T follicular helper cell (primary cell): ENCODE results near the gene CPT1C.

Experiments used
- DNase-seq: peaks from one replicate; pipeline ENCODE4 v3.0.0-alpha.2; 2020; ENCODE audit warnings: low read depth

CPT1C gene

DNA sequence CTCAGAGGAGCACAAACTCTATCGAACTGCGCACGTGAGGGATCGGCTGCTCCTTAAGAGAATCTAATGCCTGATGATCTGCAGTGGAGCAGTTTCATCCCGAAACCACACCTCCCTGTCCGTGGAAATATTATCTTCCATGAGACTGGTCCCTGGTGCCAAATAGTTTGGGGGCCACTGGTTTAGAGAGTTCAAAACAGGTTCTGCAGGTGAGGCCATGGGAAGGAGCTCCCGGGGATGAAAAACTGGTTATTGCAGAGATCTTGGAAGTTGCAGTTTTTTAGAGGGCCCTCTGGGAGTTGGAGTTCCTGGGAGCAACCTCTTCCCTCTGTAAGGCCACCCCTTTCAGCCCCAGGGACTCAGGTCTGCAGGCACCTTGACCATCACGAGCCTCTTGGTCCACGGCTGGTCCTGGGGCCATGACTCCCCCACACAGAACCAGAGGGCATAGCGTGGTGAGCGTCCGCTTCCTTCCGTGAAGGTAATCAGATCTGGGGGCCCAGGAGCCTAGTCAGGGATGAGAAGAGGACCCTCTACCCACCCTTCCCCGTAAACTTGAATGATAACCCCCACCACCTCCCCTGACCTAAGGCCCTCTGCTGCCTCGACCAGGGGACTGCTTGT is 30.5 kb upstream of the CPT1C start:
- DNase-seq: no peak

DNA sequence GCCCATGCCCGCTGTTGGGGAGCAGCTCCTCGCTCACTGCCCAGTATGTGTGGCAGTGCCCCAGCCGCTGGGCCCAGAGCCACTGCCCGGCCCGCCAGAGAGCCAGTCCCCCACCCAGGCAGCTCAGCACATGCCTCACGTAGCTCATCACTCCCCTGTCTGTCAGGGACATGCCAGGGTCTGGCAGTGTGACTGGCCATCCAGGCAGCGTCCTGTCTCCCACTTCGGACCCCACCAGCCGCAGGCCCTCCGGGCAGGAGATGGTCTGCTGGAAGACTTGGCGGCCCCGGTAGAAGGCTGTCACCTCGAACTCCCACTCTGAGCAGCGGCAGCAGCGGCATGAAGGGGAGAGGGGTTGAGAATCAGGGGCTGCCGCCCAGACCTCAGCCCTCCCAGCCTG is 28.9 kb upstream of the CPT1C start:
- DNase-seq: no peak

DNA sequence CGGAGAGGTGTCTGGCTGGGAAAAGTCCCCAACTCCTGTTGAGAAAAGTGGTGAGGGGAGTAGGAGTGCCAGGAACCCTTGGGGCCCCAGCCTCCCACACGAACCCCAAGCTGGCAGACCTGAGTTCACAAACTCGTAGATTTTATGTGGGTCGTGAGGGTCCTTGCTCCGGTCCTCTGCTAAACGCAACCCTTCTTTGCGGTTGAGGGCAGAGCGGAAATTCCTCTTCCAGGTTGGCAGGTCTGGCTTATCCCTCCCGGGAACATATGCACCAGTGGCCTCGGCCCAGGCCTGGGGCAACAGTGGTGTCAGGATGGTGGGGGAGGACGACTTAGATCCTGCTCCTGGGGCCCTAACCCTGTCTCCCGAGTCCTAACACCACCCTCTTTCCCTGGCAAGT is 27.7 kb upstream of the CPT1C start:
- DNase-seq: no peak

DNA sequence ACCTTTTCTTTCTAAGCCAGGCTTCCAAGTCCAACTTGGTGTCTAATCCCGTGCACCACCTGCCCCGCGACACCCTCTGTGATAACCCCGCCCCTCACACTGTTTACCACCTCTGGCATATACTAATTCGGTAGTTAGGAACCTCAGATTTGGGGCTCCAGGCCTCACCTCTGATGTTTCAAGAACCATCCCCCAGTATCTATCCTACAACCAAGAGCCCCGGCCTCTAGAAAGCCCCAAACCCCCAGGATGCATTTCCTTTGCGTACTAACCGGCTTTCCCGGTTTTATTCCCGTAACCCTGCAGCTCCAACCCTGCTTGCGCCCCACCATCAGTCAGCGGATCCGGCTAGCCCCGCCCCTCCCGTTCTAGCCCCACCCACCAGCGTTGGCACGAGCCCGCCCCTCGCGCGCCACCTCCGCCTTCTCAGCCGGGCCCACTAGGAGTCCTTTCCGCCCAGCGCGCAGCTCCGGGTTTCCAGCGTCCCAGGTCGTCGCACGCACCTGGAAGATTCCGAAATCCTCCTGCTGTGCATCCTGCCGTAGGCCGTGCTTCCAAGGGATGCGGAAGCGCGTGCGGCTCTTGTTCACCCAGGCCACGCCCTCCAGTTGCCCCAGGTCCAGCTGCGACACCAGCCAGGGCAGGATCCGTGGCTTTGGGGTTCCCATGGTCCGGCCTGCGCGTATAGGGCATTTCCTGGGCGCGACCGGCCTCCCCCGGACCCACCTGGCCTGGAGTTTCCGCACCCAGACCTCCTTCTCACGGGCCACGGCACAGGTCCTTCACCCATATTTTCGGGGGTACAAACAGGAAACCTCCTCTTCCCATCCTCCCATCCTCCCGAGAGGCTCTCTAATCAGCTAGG is 26.5 kb upstream of the CPT1C start:
- peak; percentile 90 for DNase-seq

DNA sequence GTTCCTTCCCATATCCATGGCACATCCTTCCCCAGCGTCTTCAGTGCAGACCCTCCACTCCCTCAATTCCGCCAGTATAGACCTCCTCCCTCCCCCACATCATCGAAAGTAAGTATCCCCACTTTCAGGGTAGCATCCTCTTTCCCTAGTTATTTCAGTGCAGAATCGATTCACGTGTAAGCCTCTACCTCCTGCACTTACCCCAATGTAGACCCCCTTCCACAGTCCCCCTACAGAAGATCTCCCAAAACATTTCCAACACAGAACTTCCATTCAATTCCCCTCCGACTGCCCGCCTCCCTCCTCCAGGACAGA is 25.9 kb upstream of the CPT1C start:
- DNase-seq: no peak

DNA sequence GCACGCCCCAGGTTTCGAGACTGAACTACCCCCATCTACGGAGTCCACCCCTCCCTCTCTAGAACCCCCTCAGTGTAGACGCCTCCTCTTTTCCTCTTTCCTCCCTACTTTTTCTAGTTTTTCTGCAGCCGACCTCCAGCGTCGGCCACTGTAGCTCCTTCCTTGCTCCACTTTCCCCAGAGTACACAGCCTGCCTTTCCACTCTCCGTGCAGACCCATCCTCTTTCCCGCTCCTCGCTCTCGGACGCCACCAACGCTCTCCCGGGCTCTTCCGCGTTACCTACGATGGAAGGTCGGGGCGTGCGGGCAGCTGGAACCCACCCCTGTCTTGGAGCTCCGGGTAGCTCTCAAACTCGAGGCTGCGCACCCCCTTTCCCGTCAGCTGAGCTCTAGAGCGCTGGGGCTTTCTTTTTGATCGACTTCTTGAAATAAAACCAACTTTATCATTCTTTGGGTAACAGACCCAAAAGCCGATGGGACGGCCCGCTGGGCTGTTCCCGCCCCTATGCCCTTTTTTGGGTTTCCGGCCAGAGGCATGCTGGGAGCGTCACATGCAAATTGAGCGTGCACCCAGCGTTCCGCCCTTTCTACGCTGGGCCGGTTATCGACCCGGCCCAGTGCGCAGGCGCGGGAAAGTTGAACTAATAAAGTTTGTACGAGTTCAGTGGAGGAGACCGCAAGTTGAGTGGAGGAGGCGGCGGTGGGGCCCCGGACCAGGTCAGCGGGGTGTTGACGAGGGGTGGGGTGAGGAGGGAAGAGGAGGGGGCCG is 25.4 kb upstream of the CPT1C start, which contains the start of the genes BCL2L12 and IRF3:
BCL2L12 (plus strand) TSS at position 583 of the 769 bp plus-strand sequence. CDS start 760 bp downstream, outside the sequence.
IRF3 (minus strand) TSS at position 507 of the 769 bp plus-strand sequence. CDS start 1,019 bp downstream, outside the sequence.
- peak; percentile 100 for DNase-seq

DNA sequence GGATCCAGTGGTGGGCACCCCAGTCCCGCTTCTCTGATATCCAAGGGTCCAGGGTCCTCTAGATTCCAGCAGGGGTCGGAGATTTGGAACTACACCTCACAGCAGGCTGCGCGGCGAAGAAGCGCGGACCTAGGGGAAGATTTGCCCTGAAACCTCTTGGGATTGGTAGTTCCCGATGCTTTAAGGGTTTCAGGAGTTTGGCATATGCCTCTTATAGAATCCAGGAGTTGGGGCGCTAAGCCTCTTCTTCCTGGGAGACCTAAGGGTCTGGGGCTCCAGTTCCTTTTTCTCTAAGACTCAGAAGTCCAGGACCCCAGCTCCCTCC is 24.8 kb upstream of the CPT1C start:
- no peak for DNase-seq

DNA sequence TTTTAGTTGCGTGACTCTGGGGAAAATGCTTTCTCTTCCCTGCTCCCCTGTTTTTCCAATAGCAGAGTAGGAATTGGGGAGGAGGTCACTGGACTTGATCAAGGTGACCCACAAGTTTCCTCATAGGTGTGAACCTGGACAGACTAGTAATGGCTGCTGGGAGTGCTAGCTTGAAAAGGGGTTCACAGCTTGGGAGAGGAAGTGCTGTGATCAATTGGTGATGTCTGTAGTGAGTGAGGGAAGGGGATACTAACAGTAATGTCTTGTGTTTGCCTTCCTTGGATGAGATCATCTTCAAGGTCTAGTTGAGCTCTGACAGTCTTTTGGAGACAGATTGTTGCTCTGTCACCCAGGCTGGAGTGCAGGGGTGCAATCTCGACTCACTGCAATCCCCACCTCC is 23.4 kb upstream of the CPT1C start:
- no peak for DNase-seq

DNA sequence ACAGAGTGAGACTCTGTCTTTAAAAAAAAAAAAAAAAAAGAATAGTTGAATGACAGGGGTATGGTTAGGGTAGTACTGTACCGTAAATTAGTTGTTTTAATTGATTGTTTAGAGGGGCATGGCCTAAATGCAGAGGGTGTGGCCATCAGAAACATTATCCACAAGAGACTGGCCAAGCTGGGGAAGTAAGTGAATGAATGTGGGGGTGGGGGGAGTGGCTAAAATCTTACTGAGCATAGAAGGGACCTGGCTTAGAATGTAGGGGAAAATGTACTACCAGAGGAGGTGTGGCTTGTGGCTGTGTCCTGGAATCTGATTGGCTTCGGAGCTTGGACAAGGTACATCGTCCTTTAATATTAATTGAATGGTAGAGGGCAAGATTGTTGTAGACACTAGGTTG is 21.4 kb upstream of the CPT1C start:
- no peak for DNase-seq

DNA sequence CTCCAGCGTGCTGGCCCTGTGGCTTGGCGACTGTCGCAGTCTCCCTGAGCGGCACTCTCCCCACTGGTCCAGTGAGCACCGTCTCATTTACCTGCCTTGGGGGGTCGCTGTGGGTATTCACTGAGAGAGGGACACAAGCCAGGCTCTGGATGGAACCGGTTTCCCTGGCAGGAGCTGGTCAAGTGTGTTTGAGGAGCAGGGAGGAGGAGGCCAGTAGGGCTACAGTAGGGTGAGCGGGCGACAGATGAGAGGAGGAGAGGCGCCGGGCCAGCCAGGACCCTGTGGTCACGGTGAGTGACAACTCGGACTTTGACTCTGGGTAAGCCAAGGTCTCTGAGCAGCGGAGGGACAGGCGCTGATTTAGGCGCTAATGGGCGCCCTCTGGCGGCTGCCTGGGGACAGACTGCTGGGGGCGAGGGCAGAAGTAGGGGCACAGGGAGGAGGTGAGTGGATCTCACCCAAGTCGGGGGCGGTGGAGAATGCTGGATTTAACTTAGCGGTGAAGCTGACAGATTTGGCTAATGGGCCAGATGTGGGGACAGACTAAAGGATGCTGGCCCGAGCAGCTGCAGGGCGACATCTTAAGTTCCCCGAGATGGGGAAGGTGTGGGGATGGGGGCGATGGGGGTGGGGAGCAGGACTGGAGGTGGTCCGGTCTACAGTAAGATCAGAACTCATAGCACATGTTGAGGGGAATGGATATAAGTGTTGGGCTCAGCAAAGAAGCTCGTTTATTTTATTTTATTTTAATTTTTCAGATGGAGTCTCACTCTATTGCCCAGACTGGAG is 18.6 kb upstream of the CPT1C start:
- DNase-seq: peak; percentile 60

DNA sequence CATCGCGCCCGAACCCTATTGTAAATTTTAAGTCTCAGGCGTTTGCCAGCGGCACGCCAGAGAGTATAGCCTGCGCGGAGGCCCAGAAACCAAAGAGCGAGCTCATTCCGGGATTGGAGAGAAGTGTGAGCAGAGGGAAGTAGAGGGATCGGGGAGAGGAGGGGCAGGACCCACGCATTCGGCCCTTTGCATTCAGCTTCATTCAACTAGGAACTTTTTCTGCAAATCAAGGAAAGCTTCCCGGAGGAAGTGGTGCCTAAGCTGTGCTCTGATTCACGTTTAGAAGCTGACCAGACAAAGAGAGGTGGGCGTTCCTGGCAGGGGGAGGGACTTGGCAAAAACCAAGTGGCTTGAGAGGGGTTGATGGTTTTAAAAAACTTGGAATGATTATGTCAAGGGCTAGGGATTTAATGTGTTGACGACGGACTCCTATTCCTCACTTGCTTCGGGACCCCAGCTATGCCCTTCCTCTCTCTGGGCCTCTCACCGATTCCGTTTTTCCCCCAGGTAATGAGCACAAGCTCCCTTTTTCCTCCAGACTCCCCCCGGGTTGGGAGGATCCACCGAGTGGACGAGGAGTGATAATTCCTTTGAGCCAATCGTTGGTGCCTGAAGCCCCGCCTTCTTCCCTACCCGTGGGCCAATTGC is 14.7 kb upstream of the CPT1C start:
- DNase-seq: no peak

DNA sequence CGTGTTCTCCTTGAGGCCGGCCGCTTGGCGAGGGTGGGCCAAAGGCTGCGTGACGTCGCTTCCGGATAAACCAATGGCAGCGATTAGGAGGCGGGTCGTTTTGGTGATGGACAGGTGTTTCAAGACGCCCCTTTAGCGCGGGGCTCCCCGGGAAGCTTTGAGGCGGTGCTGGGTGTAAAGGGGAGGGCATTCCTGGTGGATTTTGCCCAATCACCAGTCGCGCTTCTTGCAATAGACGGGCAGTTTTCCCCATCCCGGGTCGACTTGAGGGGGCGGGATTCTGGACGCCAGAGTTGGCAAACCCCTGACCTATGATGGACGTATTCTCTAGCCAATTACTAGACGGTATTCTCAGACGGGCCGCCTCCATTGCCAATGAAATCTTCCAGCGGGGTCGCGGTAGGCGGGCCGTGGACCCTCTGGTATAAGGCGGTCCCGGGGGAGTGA is 14.1 kb upstream of the CPT1C start:
- peak; percentile 98 for DNase-seq

DNA sequence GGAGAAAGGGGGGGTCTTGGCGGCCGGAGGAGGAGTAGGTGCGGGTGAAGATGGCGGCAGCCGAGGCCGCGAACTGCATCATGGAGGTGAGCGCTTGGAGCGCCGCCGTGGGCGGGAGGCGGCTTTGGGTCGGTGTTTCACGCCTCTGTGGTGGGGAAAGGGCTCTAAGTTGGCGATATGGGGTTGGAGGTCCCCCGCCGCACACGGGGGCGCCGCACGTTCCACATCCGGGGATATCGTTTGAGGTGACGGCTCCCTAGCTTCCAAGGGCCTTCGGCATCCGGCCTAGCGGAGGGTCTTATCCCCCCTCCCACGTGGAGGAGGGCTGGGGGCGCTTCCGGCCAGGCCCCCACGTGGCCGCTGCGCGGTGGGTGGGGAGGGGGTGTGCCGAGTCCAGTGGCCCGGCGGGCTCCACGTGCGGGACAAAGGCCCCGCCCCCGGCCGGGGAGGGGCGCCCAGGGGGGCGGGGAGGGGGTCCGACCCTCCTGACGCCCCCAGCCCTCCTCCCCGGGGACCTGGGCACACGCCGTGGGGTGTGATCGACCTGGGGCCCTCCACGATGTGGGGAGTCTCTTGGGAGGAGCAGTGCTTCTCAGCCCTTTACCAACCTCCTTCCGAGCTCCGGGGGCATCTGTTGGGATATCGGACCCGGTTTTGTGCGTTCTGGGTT is 13.6 kb upstream of the CPT1C start, which contains the start of gene PRMT1:
PRMT1 (plus strand) TSS at position 41 of the 670 bp plus-strand sequence; CDS start at position 51, 10 bp downstream.
- DNase-seq: peak; percentile 46

DNA sequence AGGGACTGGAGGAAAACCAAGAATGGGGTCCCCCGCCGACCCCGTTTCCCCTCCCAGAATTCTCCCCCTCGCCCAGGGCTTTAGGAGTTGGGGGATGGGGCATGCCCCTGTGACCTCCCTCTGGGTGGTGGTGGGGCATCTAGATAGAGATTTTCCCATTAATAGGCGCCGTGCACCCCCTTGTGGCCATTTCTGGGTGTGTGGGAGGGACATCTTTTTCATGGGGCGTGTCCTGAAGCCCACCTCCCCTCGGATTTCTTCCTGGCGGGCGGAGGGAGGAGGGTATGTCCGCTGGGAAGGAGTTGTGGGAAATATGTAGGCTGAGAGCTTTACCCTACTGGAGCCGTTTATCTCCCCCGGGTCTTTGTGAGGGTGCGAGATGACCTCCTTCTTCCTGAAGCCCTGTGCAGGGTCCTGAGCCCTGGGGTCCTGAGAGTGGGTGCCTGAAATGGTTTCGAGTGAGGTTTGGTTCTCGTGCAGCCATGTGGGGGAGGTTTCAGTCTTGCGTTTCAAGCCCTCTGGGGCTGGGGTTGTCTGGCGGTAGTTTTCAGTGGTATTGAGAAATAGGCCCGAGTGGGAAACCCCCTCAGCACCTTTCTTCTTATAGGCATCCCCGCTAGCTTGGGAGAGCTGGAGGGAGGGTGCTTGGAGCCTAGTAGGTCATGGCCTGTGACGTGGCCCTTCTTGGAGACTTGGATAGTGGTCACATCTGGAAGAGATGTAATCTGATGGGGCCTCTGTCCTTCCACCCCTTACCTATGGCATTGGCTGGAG is 12.8 kb upstream of the CPT1C start:
- peak; percentile 74 for DNase-seq

DNA sequence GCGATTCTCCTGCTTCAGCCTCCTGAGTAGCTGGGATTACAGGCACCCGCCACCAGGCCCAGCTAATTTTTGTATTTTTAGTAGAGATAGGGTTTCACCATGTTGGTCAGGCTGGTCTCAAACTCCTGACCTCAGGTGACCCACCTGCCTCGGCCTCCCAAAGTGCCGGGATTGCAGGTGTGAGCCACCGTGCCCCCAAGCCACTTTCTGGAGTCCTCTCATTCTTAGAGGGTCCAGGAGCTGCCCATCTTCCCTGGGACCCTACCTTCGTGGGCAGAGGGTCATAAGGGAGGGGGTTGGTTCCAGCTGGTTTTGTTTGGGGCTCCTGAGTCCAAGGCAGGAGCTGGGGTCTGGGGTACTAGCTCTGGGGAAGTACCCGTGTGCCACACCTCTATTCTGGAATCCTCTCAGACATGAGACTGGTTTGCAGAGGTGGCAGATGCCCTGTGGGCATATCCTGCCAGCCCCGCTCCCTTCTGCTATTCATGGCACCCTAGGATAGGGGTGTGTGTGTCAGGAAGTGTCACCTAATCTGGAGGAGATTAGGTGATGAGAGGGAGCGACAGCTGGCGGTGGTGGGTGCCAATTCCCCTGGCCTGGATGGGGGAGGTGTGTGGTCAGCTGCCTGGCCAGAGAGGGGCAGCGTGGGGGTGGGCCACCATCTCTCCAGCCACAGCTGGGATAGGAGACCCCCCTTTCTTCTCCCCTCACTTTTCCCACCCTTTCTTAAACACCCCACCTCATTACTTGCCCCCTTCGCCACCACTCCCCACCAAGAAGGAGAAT is 11.7 kb upstream of the CPT1C start:
- DNase-seq: no peak

DNA sequence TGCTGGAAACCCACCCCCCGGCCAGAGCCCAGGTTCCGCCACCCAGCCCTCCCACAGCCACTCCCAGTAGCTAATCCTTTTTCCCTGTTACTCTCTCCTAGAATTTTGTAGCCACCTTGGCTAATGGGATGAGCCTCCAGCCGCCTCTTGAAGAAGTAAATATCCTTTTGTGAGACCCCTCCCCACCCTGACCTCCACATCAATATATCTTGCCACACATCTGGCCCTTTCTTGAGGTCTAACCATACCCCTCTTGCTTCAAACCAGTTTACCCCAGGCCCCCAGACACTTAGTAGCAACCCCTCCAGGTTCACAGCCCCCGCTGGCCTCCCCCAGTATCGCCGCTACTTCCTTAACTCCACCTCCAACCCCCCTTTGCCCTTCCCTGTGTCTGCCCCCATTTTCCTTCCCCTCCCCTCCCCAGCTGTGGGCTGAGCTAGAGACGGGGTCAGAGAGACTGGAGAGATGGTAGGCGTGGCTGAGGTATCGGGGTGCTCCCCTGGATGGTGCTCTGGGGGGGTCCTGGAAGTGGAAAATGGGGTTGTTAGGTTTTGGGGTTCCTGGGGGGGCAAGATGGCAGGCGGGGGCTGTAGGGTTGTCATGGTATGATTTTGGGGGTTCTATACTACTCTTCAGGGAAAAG is 11.0 kb upstream of the CPT1C start:
- DNase-seq: no peak

DNA sequence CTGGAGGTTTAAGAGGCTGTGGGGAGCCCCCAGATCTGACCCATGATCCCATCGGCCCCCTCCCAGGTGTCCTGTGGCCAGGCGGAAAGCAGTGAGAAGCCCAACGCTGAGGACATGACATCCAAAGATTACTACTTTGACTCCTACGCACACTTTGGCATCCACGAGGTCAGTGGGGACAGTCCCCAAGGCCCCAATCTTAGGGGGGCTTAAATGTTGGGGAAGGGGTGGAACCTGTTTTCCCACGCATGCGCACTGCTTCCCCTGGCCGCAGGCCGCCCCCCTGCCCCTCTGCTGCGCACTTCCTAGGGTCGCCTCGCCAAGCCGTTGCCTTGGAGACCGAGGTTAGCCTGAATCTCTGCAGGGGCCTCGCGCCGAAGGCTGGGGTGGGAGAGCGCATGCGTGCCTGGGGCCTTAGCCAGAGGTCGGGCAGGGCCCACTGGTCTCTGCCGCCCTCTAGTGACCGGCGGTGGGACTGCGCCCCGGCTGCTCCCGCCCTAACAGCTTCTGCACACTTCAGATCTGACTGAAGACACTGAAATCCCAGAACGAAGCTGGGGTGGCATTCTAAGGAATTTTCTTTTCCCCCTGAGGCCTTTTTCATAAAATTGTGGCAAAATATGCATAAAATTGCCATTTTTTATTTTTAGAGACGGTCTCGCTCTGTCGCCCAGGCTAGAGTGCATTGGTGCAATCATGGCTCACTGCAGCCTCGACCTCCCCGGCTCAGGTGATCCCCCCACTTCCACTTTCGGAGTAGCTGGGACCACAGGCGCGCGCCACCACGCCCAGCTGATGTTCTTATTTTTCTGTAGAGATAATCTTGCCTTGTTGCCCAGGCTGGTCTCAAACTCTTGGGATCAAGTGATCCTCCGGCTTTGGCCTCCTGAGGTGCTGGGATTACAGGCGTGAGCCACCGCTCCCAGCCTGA is 10.2 kb upstream of the CPT1C start:
- peak; percentile 89 for DNase-seq
